IPS DF 4.7 (cell line): ENCODE measurements around the gene LCE3E.

Experiments
- DNase-seq: peaks from one replicate; pipeline ENCODE4 v3.0.0-alpha.2; 2013; ENCODE audit warnings: low spot score; ENCODE audit errors: extremely low read depth

LCE3E gene

GRCh38 chr1:152516082-152516481 is 50.5 kb downstream of the LCE3E start:
- no peak for DNase-seq
